Measurements from ENCODE around the gene STK32C.

STK32C gene

DNA sequence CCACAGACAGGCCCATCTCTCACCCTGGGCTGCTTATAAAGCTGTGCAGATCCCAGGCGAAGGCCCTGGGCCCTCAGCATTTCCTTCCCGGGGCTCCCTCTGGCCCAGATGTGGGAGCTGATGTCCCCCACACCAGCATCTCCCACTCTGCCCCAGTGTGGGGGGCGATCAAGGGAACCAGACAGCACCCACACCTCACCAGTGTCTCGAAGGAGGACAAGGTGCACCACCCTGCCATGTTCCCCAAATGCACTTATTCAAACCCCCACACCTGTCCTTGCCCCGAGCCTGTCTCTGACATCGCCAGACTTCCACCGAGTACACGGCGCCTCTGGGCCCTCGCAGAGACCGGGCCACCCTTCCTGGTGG, 101.4 kb downstream of the STK32C start:
- DNase-seq = no peak

DNA sequence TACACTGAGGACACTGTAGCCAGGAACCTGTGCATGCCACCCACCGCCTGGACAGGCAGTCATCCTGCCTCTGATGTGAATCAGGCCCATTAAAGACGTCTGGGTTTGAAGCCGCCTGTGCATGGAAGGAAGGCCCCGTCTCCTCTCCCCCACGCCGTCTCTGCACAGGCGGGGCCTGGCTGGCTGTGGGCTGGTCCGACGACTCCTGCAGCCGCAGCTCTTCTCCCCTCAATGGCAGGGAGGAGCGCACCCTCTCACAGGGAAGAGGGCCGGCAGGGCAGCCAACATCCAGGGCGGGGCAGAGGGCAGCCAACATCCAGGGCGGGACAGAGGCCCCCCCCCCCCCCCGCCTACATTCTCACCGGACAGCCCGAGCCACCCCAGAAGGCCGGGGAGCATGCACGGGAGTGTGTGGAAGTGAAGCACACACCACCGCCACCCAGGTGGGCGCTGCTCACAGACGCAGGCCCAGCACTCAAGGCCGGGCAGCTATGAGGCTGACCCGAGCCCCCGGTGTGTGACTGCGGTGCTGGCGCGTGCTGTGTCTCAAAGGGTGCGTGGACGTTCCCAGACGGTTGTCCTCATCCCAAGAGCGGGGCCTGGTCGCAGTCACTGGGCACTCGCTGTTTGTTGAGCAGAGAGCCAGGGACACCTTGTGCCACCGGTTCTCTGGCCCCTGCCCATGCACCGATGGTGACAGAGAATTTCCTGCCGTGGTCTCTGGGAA, 101.9 kb downstream of the STK32C start:
- DNase-seq = no peak

DNA sequence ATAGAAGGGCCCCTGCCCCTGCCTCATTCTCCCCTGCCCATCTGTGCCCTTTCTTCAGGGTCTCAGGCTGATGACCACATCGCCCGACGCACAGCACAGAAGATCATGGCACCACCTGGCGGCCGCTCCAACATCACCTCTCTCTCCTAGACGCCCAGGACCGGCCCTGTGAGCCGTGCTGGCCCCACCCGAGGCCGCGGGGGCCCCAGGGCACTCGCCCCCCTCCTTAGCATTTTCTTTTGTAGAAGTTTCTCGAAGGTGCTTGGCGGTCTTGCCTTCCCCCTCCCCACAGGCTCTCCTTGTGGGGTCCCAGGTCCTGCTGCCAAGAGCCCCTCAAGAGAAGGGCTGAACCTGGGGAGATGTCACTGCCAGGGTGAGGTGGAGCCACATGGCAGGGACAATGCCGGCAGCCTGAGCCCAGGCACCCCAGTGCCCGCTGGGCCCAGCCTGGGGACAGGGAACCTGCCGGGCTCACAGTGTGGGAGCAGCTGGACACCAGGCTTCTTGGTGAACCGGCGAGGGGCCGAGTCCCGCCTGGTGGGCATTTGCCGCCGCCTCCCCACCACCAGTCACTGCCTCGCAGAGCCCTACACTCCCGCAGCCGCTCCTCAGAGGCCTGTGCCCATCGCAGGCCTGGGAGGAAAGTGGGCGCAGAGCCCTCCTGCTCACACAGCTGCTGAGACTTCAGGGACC, 102.8 kb downstream of the STK32C start:
- no peak for DNase-seq

DNA sequence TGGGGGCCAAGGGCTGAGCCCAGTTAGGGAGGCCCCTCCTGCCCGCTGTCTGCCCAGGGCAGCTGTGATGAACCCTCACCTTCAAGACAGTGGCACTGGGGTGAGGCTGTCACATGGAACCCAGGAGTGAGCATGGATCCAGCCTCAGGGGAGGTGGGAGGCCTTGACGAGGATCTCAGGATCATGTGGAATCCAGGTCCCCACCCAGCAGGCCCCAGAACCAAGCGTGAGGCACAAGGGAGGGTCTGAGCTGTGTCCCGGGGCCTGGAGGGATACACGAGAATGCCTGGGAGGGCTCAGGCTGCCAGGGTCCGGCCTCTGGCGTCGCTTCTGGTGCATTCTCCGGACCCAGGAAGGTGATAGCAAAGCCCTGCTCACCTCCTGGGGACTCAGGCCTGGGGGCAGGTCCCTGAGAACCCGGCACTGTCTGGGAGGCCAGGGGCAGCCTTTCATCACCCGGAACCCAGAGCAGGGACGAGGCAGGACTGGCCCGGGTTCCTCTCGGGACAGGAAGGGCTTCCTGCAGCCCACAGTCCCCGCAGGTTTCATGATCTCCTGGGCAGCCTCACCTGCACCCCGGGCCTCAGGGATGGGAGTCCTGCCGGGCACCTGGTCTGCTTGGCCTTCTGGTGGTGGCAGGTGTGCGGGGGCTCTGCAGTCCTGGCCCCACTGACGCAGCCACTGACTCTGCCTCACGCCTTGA, 103.5 kb downstream of the STK32C start:
- DNase-seq = no peak

DNA sequence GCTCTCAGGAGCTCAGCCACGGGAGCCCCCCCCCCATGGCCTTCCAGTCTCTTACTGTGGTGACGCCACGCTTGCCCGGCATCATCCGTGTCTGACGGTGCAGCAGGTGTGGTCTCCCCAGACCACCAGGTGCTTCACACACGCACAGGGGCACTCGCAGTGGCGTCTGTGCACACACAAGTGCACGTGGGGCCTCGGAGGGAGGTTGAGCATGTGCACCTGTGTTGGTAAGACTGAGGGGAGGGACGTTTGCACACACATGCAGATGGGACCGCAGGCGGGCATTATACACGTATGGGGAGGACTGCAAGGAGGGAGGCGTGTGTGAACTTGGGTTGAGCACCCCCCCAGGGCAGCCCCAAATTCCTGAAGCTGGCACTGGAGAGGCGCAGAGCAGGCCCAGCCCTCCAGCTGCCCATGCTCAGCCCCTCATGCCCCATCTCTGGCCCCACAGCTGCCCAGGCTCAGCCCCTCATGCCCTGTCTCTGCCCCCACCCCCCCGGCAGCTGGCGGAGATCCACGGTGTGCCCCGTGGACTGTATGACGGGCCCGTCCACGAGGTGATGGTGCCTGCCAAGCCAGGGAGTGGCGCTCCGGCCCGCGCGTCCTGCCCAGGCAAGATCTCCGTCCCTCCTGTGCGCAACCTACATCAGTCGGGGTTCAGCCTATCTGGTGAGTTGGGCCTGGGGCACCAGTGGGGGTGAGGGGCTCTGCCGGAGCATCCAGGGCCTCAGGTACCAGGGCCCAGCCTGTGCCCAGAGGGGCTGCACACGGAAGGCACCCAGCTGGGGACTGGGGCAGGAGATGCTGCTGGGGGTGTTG, 104.3 kb downstream of the STK32C start:
- no peak for DNase-seq

DNA sequence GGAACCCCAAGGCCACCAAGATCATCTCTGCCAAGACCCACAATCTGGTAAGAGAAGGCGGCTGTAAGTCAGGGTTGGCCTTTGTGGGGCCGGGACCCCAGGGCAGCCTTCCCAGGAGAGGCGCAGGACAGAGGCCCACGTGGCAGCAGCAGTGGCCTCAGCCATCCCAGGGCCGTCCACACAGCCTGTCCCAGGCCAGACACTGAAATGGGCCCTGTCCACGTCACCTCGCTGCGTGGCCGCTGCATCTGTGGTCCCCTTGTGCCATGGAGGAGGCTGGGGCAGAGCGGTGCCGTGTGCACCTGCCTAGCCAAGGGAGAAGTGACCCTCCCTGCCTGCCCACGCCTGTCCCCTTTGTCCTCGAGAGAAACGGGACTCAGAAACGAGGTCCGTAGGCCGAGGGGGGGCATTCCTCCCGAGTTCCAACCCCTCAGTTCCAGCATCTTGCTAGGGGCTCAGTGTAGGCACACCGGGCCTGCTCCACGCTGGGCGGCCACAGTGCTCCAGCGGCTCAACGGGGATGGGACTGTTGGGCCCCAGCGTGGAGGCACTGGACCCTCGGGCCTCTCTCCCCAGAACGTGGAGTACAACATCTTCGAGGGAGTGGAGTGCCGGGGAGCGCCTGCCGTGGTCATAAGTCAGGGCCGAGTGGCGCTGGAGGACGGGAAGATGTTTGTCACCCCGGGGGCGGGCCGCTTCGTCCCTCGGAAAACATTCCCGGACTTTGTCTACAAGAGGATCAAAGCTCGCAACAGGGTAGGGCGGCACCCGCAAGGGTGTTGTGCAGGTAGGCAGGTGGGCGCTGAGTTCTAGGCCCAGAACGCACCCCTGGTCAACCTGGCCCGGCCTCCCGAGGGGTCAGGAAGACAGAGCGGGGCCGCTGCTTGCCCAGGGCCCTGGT, 105.4 kb downstream of the STK32C start:
- no peak for DNase-seq

DNA sequence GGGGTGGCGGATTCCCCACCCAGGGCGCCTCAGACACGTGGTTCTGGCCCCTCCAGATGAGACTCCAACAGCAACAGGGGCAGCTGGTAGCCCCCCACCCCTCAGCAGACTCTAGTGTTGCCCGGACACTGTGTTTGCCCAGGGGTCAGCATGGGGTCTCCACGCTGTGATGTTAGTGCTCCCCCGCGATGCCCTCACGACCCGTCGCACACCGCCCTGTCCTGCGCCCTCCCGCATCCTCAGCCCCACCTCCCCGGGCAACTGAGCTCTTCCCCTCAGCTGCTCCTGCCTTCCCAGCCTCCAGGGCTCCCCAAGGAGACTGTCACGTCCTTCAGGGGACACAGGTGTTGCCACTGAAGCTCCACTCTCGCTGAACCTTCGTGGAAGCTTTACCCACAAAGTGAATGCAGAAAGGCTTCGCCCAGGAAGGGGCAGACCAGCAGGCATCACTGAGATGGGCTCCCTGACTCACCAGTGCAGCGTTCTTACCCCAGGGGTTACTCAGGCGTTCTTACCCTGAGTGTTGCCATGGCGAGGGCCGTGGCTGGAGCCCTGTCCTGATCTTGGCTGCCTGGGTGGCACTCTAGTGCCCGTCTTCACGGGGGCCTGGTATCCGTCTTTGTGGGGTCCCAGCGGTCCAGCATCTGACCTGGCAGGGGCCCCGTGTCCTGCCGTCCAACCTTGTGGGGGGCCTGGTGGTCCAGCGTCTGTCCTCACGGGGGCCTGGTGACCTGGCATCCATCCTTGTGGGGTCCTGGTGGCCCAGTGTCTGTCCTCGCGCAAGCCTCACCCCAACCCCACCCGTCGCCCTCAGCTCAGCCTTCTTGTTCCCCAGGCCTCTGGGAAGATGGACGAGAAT, 106.4 kb downstream of the STK32C start:
- DNase-seq = no peak

DNA sequence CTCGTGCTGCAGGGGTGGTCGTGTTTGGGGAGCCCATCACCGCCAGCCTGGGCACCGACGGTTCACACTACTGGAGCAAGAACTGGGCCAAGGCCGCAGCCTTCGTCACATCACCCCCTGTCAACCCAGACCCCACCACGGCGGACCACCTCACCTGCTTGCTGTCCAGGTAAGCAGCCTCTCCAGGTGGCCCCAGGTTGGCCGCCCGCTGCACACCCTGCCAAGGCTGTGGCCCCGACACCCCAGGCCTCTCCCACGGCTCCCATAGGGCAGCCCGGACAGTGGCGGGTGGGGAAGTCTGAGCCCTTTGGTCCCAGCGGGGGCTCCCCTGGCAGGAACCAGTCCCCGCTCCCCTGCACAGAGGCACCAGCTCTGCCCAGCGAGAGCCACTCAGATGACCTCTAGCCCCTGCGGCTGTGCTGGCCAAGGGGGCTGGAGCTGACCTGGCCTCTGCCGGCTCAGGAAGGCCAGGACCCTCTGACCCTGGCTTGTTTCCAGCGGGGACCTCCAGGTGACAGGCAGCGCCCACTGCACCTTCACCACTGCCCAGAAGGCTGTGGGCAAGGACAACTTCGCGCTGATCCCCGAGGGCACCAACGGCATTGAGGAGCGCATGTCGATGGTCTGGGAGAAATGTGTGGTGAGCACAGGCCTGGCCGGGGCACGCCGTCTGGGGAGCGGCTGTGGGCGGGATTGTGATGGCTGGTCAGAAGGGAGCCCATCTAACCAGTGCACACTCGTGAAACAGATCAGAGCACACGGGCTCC, 107.2 kb downstream of the STK32C start:
- DNase-seq = no peak

DNA sequence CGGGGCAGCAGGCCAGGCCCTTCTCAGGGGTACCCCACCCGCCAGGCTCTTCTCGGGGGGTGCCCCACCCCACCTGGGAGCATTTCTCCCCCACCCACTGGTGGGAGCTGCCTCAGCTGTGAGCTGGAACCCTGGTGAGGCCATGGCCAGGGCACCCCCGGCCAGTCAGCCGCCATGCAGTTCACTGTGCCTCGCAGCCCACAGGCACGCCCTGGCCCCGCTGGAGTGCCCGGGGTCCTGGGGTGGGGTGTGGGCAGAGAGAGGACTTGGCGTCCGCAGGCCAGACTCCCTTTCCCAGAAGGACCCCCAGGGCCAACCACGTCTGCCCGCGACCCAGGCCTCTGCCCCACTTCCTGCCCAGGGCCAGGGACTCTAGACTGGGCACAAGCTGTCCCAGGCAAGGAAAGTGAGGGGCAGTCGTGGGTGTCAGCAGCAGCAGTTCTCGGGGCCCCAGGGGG, 107.9 kb downstream of the STK32C start:
- DNase-seq = no peak

DNA sequence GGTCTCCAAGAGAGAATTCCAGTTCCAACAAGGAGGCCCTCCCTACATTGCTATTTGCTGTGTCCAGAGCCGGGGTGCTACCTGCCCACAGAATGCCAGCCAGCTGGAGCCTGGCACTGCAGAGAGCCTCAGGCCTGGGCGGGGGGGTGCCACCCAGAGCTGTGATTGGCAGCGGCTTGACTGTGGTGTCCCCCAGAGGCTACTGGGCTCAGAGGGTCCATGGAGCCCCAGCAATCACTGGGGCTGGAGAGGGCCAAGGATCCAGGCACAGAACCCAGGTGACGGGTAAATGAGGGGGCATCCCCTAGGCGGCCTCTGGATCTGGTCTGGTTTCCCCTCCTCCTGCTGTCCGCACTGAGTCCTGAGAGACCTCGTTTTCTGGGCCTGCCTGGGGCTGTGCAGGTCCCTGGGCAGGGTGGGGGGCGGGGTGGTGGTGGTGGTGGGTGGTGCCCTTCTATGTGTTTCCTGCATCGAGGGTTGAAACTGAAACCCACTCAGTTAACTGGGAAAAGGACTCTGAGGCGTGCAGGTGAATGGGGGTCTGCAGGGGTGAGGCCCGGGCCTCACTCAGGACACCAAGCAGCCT, 108.4 kb downstream of the STK32C start:
- no peak for DNase-seq

DNA sequence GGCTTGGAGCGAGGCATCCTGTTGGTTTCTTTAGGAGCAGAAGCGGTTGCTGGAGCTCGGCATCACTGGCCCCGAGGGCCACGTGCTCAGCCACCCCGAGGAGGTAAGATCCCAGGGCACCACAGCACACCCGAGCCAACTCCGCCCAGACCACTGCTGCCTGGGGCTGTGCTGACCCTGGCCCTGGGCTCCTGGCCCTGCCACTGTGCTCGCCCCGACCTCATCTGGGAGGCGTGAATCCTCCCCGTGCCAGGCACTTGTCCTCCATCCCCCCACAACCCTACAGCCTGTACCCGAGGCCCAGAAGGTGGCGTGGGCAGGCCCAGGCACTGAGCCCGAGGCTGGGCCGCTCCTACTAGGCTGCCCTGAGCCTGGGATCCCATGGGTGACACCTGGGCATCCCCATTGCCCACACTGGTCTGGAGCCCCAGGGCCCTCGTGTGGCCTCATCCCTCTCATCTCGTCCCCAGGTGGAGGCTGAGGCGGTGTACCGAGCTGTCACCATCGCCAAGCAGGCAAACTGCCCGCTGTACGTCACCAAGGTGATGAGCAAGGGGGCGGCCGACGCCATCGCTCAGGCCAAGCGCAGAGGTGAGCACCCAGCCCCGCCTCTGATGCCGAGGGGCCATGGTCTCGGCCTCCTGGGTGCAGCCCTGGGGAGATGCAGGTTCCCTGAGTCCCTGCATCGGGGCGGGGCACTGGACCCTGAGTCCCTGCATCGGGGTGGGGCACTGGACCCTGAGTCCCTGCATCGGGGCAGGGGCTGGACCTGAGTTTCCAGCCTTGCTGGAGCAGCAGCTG, 109.2 kb downstream of the STK32C start:
- DNase-seq = no peak

DNA sequence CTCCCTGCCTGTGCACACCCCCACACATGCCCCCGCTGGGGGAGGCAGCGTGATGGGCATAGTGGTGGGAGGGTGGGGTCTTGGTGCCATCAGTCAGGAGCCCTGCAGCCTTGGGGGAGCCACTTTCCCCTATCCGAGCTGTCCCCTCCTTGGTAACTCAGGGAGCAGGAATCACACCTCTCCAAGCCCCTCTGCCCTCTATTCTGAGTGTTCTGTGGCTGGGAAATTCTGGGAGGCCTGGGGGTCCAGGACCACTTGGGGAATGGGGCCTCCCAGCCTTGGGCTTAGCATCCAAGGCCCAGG, 109.7 kb downstream of the STK32C start:
- no peak for DNase-seq

DNA sequence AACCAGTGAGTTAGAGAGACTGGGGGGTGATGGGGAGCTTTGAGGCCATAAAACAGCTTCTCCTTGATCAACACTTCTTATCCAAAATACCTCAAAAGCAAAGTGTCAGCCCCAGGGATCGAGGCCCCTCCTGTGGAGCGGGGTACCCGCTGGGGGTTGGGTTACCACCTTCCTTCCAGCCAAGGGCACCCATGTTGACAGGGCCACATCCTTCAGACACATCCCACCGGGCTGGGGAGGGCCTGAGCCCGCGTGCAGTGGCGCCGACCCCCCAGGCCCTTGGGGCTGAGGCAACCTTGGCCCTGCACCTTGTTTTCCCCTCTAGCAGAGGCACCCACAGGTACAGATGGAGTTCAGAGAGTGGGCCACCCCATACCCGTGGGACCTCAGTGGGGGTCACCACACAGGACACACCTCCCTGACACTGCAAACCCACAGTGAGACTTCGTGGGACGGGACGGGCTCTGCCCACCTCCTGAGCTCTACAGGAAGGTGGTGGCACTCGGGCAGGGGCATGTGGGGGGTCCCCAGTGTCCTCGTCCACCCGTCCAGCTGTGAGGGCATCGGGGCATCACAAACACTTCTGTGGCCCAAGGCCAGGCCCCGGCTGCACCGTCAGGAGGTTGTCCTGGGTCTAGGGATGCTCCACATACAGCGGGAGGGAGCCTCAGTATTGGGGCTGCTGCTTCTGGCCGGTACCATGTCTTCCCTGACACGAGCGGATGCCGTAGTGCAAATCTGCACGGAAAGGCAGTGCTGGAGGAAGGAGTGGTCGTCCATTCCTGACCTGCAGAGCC, 110.3 kb downstream of the STK32C start:
- DNase-seq = no peak

DNA sequence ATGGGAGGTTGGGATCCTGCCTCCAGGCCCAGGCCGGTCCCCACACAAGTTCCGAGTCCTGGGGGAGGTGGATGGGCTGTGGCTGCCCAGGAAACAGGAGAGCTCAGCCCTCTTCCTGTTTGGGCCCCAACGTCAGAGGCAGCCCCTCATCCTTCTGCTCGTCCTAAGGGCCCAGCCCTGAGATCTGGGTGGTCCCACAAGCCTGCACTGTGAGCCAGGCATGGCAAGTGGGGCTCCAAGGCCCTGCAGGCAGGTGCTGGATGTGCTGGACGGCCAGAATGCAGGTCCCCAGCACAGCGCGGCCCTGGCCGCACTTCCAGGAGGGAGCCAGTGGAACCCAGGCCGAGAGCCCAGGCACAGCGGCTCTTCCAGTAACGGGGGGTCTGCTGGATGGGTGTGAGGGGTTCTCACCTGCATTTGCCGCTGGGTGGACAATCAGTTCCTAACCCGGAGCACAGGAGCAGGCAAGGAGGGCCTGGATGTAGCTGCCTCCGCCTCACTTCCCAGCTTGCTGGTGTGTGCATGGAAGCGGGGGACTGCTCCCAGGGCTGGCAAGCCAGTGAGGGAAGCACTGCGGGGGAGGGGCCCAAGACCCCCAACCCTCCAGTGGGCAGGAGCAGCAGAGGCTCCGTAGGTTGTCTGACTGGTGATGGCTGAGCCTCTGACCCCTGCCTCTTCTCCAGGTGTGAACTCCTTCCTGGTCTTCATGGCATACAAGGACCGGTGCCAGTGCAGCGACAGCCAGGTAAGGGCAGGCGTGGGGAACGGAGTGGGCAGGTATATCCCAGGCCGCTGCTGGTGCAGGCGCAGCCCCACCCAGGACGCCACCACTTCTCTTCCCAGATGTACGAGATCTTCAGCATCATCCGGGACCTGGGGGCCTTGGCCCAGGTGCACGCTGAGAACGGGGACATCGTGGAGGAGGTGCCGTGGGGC, 111.3 kb downstream of the STK32C start:
- DNase-seq = no peak

DNA sequence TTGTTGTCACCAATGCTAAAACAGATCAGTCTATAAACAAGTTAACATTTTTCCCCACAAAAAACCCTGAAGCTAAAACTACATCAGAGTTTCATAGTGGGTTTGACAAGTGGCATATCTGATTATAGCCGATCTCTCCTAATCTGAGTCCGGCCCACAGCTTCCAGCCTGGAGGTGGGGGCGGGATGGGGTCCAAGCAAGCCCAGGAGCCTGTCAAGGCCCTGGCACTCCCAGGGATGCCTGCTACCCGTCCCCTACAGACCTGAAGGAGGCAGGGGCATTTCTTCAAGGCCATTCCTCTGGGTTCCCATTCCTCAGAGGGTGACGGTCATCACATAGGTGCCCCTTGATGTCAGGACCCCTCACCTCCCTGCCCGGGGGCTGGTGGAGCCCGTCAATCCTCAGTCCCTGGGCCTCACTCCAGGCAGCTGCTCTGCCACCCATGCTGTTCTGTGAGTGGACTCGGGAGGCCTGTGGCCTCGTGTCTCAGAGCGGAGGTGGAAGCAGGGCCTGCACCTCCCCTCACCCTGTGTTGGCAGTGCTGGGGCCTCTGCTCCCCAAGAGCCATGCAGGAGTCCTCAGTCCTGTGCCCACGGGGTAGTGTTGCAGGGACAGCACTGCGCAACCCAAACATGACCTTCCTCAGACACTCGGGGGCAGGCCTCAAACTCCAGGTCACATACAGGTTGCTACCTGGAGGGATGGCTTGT, 112.2 kb downstream of the STK32C start:
- no peak for DNase-seq

DNA sequence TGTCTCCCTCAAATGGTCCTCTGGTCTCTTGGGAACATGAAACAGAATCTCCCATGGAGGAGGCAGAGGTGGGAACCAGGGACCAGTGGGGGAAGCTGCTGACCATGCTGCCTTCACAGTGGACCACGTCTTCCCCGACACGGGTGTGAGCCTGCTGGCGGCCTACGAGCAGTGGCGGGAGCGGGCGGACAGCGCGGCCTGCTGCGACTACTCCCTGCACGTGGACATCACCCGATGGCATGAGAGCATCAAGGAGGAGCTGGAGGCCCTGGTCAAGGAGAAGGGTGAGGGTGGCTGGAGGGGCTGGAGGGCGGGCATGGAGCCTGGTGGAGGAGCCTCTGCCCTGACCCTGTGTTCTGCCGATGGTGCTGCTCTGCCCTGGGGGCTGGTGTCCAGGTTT, 113.0 kb downstream of the STK32C start:
- no peak for DNase-seq

Measured in DMS79 treated with DMSO at 0.1 percent for 48 hours (cell line).